ENCODE results near the gene LARP1.
"Not testable (repeated sequence)": the region's sequence is repeated elsewhere in the genome, so short reads cannot be mapped to it uniquely, and the experiment has no call there.

The LARP1 gene

DNA sequence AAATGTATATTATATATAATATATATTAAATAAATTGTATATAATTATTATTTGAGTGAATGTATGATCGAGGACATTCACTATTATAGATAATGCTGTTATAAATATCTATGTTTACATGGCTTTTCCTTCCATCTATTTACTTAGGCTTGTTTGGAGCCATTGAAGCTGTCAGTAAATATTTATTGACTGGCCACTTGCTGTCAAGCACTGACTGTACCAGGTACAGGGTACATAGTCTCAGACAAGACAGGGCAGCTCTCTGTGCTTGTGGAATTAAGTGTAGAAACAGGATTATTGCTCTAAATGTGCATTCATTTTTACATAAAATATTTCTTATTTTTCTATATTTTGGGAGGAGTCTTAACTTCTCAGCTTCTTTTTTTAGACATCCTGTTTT is 78.9 kb downstream of the LARP1 start:
- H3K4me3 ChIP-seq (replicated peaks in 1 of 2; ENCODE audit: low read depth in 2 of 2, low read length in 2 of 2), result no peak overlapping the region
- no peak for DNase-seq (ENCODE audit: low read depth in 2 of 2)
- TF ChIP-seq, protein P1, sequence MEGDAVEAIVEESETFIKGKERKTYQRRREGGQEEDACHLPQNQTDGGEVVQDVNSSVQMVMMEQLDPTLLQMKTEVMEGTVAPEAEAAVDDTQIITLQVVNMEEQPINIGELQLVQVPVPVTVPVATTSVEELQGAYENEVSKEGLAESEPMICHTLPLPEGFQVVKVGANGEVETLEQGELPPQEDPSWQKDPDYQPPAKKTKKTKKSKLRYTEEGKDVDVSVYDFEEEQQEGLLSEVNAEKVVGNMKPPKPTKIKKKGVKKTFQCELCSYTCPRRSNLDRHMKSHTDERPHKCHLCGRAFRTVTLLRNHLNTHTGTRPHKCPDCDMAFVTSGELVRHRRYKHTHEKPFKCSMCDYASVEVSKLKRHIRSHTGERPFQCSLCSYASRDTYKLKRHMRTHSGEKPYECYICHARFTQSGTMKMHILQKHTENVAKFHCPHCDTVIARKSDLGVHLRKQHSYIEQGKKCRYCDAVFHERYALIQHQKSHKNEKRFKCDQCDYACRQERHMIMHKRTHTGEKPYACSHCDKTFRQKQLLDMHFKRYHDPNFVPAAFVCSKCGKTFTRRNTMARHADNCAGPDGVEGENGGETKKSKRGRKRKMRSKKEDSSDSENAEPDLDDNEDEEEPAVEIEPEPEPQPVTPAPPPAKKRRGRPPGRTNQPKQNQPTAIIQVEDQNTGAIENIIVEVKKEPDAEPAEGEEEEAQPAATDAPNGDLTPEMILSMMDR (IDR thresholded peaks at IDR 0.05; ENCODE audit: low read depth, low read length), result no peak

- H3K4me3 ChIP-seq (replicated peaks in 1 of 2; ENCODE audit: low read depth in 2 of 2, low read length in 2 of 2); DNase-seq (ENCODE audit: low read depth in 2 of 2): not testable (repeated sequence)
Measured at GRCh38 chr5:154835701-154836052, 80.5 kb downstream of the LARP1 start.

DNA sequence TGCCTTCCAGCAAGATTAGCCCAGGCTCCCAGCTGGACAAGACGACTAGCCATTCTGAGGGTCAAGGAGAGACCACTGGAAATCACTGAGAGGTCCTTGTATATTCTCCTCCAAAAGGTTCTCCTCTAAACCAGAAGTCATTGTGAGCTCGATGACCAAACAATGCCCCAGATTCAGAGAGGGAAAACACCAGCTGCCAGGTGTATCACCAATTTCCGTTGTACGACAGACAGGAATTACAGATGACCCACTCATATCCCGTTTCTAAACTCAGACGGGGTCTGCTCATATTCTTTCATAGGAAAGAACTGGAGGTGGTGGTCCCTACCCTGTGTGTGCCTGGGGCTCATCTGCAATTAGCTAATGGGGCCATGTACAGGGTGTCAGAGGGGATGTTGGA is 81.0 kb downstream of the LARP1 start:
- DNase-seq (ENCODE audit: low read depth in 2 of 2), result no peak
- no peak overlapping the region for H3K4me3 ChIP-seq (replicated peaks in 1 of 2; ENCODE audit: low read depth in 2 of 2, low read length in 2 of 2)
- TF ChIP-seq, protein P1 (IDR thresholded peaks at IDR 0.05; ENCODE audit: low read depth, low read length), result no peak

GRCh38 chr5:154837009-154837901 is 82.1 kb downstream of the LARP1 start:
- TF ChIP-seq, protein P1 (IDR thresholded peaks at IDR 0.05; ENCODE audit: low read depth, low read length), result no peak
- H3K4me3 ChIP-seq (replicated peaks in 1 of 2; ENCODE audit: low read depth in 2 of 2, low read length in 2 of 2), result no peak overlapping the region
- DNase-seq (ENCODE audit: low read depth in 2 of 2), result no peak

GRCh38 chr5:154840435-154841272 is 85.5 kb downstream of the LARP1 start:
- DNase-seq (ENCODE audit: low read depth in 2 of 2), result no peak
- TF ChIP-seq, protein P1 (IDR thresholded peaks at IDR 0.05; ENCODE audit: low read depth, low read length), result no peak
- no peak overlapping the region for H3K4me3 ChIP-seq (replicated peaks in 1 of 2; ENCODE audit: low read depth in 2 of 2, low read length in 2 of 2)

DNA sequence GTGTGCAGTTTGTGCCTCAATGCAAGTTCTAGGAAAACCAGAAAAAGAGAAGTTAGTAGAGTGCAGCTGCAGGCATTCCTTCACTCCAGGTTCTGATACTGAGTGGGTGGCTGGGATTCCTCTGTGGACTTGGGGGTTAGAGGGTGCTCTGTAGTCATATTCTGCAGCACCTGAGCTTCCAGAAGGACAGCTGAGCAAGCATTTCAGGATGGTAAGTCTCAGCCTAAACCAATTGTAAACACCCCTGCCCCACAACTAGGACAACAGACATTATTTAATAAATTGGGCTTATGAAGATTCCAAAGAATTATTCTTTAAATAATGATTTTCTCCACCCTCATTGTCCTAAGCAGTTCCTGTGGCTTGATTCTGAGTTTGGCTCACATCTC is 86.1 kb downstream of the LARP1 start:
- TF ChIP-seq, protein P1 (IDR thresholded peaks at IDR 0.05; ENCODE audit: low read depth, low read length), result no peak
- no peak overlapping the region for H3K4me3 ChIP-seq (replicated peaks in 1 of 2; ENCODE audit: low read depth in 2 of 2, low read length in 2 of 2)
- DNase-seq (ENCODE audit: low read depth in 2 of 2), result no peak
